Activated CD8-positive, alpha-beta T cell treated with anti-CD3 and anti-CD28 coated beads for 36 hours (primary cell): ENCODE measurements around the gene GNAS. TPM values are rescaled to one million over a fixed set of nuclear protein-coding genes. Genes with fewer than 3 reads are reported as not detected.

ENCODE experiments used
- ATAC-seq: fragments of 200-7000 bp; cut with Tn5 transposase; one replicate; pipeline ENCODE4 v1.10.0; 2021; ENCODE audit warnings: mild to moderate bottlenecking, moderate library complexity
- CTCF ChIA-PET: fragments of 350-600 bp; sonication (Branson Sonifier 250); formaldehyde crosslinking; loops from one replicate; lab custom pipeline; 2021; ENCODE audit warnings: antibody characterized with exemption; lab: Charles Lee
- POLR2A ChIA-PET: fragments of 350-600 bp; sonication (Branson Sonifier 250); formaldehyde crosslinking; loops from one replicate; lab custom pipeline; 2021; ENCODE audit warnings: antibody characterized with exemption; lab: Charles Lee
- DNase-seq: peaks from one replicate; pipeline ENCODE4 v3.0.0-alpha.2; 2020
- H3K27ac Mint-ChIP-seq: one replicate; pipeline ENCODE4 v1.8.0; 2021; ENCODE audit warnings: mild to moderate bottlenecking, mixed read lengths
- H3K27me3 Mint-ChIP-seq: one replicate; pipeline ENCODE4 v1.8.0; 2021; ENCODE audit warnings: mixed read lengths
- H3K36me3 Mint-ChIP-seq: one replicate; pipeline ENCODE4 v1.8.0; 2021; ENCODE audit warnings: low read depth, mixed read lengths
- H3K4me1 Mint-ChIP-seq: one replicate; pipeline ENCODE4 v1.8.0; 2021; ENCODE audit warnings: low read depth, mixed read lengths
- H3K4me3 Mint-ChIP-seq: one replicate; pipeline ENCODE4 v1.8.0; 2021; ENCODE audit warnings: mild to moderate bottlenecking, moderate library complexity, mixed read lengths
- H3K9me3 Mint-ChIP-seq: one replicate; pipeline ENCODE4 v1.8.0; 2021; ENCODE audit warnings: mixed read lengths
- intact Hi-C: fragments of 100-400 bp; cut with micrococcal nuclease; formaldehyde crosslinking; loops from one replicate; pipeline ENCODE4 v1.10.0; 2022
- total RNA-seq, 2 experiments: library from RNA; stranded (reverse); gene quantifications; one replicate each; pipeline ENCODE4 v1.2.3, GENCODE V29; 2021
- TF ChIP-seq, protein P1 (sequence below): fragments of 200-600 bp; IDR thresholded peaks from one replicate; pipeline ENCODE4 v1.8.0; 2022; ENCODE audit warnings: antibody characterized with exemption, mild to moderate bottlenecking

The GNAS gene
- total RNA-seq, 2 experiments from 2014 or later = 703 to 723 TPM

DNA sequence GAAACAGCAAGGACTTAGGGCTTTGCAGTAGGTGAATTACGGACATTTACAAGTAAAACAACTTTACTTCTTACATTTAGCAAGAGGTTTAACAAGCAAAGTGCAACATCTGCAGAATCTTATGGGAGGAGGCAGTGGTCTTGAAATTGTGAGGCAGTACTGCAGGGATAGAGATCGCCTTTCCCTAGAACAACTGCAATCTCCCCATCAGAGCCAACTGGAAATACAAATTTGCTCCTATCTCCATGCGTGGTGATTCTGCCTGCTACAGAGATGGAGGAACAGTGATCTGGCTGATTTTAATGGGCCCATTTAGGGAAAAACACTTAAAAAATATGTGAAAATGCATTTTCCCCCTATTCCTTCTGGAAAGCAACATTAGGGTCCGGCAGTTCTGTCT is 25.9 kb downstream of the GNAS start:
- Mint-ChIP-seq H3K36me3 (no peaks in the 10 kb centered on the region), H3K27me3 (no peaks in the 10 kb centered on the region), H3K4me1 (peaks cover 25% of the 10 kb centered on the region), H3K4me3 (peak overlapping the region; percentile 10), H3K27ac (peak overlapping the region; percentile 70), H3K9me3 (no peaks in the 10 kb centered on the region)
- no peak for DNase-seq
- TF ChIP-seq, protein P1, sequence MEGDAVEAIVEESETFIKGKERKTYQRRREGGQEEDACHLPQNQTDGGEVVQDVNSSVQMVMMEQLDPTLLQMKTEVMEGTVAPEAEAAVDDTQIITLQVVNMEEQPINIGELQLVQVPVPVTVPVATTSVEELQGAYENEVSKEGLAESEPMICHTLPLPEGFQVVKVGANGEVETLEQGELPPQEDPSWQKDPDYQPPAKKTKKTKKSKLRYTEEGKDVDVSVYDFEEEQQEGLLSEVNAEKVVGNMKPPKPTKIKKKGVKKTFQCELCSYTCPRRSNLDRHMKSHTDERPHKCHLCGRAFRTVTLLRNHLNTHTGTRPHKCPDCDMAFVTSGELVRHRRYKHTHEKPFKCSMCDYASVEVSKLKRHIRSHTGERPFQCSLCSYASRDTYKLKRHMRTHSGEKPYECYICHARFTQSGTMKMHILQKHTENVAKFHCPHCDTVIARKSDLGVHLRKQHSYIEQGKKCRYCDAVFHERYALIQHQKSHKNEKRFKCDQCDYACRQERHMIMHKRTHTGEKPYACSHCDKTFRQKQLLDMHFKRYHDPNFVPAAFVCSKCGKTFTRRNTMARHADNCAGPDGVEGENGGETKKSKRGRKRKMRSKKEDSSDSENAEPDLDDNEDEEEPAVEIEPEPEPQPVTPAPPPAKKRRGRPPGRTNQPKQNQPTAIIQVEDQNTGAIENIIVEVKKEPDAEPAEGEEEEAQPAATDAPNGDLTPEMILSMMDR = no peak
- no peak for ATAC-seq
- intact Hi-C loops = loop anchor here (10.0 kb wide), 1 partner anchor 346 kb away; no protein-coding TSS in a partner anchor
- POLR2A ChIA-PET = no interaction called here
- CTCF ChIA-PET = interaction anchor here (1.1 to 2.1 kb wide), 2 partner anchors 8 to 12 kb away, joined by 6 to 7 read pairs; no protein-coding TSS in a partner anchor

DNA sequence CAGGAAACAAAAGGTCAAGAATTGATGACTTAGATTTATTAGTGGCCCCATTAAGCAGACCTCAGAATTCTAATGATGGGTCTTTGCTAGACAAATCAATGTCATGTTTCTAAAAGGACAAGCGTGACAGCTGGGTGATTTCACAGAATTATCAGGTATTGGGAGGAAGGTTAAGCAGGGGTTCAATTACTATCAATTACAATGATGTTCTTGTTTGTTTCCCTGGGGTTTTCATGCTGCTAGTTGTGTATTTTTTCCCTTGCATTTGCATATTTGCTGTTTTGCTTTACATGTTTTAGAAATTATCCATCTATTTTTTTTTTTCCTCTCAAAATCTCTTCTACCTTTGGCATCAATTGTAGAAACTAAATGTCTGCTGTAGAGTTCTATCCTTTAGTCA is 27.9 kb downstream of the GNAS start:
- DNase-seq = no peak
- Mint-ChIP-seq H3K9me3 (no peaks in the 10 kb centered on the region), H3K36me3 (no peaks in the 10 kb centered on the region), H3K27ac (no peak overlapping the region), H3K27me3 (no peaks in the 10 kb centered on the region), H3K4me3 (no peak overlapping the region), H3K4me1 (peaks cover 29% of the 10 kb centered on the region)
- intact Hi-C loops = no loop called here
- ChIA-PET CTCF (interaction anchor here (0.6 to 2.1 kb wide), 5 partner anchors 10 to 1791 kb away, joined by 3 to 7 read pairs (median 4); no protein-coding TSS in a partner anchor), POLR2A (interaction anchor here (0.7 kb wide), 1 partner anchor 237 kb away, joined by 3 read pairs; no protein-coding TSS in a partner anchor)
- ATAC-seq = no peak
- TF ChIP-seq, protein P1 = no peak

DNA sequence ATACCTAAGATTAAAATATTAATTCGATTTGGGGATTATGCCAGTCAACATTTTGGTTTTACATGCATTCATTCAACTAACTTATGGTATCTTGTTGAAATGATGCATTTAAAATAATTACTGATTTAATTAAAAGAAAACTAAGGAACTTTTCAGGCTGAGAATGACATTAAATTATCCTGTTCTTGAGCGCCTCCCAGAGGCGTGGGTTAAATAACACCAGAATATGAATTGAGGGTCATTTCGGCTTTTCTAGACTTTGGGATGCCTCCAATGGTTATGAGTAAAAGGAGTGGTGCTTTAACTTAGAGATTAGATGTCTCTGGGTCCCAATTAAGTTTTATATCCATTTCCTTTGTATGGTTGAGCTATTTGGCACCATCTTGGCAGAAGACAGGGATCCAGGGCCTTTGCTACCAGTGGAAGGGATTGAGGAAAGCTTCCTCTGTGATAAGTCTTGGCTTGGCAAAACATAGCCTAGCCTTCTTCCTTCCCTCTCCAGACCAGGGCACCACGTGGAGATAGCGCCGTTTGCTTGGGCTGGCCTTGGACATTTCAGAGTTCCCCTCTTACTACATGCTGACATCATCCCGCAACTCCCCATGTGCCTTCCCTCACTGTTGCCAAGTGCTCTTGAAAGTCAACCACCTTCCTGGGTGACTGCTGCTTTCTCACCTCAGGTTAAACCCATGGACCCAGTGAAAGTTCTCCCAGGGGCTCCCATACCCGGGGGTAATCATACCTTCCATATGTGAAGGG is 28.7 kb downstream of the GNAS start:
- POLR2A ChIA-PET = interaction anchor here (1.0 to 1.1 kb wide), 2 partner anchors 9 to 10 kb away, joined by 3 to 4 read pairs; no protein-coding TSS in a partner anchor
- no peak overlapping the region for H3K27ac Mint-ChIP-seq
- DNase-seq (peak; percentile 47), ATAC-seq (no peak)
- H3K36me3 Mint-ChIP-seq = no peaks in the 10 kb centered on the region
- no peaks in the 10 kb centered on the region for H3K9me3 Mint-ChIP-seq
- no peaks in the 10 kb centered on the region for H3K27me3 Mint-ChIP-seq
- H3K4me1 Mint-ChIP-seq = peaks cover 32% of the 10 kb centered on the region
- intact Hi-C loops = no loop called here
- CTCF ChIA-PET = interaction anchor here (1.0 to 4.1 kb wide), 3 partner anchors 11 to 523 kb away, joined by 3 to 18 read pairs (median 3); no protein-coding TSS in a partner anchor
- H3K4me3 Mint-ChIP-seq = no peak overlapping the region
- TF ChIP-seq, protein P1 = peak; percentile 56

DNA sequence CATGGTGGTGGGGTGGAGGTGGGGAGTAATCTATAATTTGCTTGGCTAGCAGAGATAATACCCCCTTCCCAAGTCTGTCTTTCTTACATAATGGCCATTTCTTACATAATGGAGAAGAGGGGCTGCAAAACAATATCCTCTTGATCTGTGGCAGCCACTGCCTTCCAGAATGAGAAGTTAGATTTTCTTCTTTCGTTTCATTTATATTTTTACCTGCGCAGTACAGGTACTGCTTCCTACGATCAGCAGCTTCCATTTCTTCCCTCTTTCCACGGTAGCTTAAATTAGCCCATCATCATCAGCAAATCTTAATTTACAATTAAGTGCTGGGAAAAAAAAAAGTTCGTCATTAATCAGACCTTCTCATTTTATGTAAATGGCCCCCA is 30.2 kb downstream of the GNAS start:
- intact Hi-C loops = no loop called here
- no peak for ATAC-seq
- TF ChIP-seq, protein P1 = no peak
- DNase-seq = no peak
- Mint-ChIP-seq H3K36me3 (no peaks in the 10 kb centered on the region), H3K27ac (no peak overlapping the region), H3K4me3 (no peak overlapping the region), H3K4me1 (peaks cover 33% of the 10 kb centered on the region), H3K27me3 (no peaks in the 10 kb centered on the region), H3K9me3 (no peaks in the 10 kb centered on the region)
- POLR2A ChIA-PET = no interaction called here
- CTCF ChIA-PET = interaction anchor here (1.3 to 4.1 kb wide), 2 partner anchors 12 to 401 kb away, joined by 3 to 18 read pairs; no protein-coding TSS in a partner anchor

DNA sequence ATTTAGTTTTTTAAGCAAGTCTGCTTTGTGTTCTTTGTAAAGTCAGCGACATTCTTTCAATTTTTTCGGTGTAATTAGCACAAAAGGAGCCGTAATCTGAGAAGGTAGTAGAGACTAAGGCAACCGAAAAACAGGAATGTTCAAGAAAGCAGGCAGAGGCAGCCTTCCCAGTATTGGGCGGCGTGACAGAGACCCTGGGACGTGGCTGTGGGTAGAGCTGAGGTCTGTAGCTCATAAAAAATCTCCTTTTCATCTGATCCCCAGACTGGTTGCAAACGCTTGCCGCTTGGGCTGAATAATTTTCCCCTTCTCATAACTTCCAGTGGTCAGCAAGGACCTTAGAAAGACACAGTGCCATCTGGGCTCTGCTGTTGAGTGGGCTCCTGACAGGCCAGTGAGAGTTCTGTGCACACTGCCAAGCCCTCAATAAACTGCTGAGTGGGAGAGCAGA is 30.8 kb downstream of the GNAS start:
- H3K27me3 Mint-ChIP-seq = no peaks in the 10 kb centered on the region
- no peak overlapping the region for H3K4me3 Mint-ChIP-seq
- CTCF ChIA-PET = interaction anchor here (1.3 to 4.1 kb wide), 2 partner anchors 13 to 402 kb away, joined by 3 to 18 read pairs; no protein-coding TSS in a partner anchor
- peaks cover 28% of the 10 kb centered on the region for H3K4me1 Mint-ChIP-seq
- POLR2A ChIA-PET = no interaction called here
- no peaks in the 10 kb centered on the region for H3K9me3 Mint-ChIP-seq
- DNase-seq = no peak
- ATAC-seq = no peak
- peaks cover 2% of the 10 kb centered on the region for H3K36me3 Mint-ChIP-seq
- intact Hi-C loops = no loop called here
- H3K27ac Mint-ChIP-seq = no peak overlapping the region
- TF ChIP-seq, protein P1 = no peak
